ENCODE data around the gene BAG1.

Gene BAG1

GRCh38 chr9:33264473-33265177, at the start of gene BAG1, which contains the start of gene CHMP5:
TSS of gene BAG1 (minus strand) at chr9:33264708.
TSS of gene CHMP5 (plus strand) at chr9:33265049. CDS start at chr9:33265079, 30 bp downstream.
- DNase-seq = peak; percentile 91

- no peak for DNase-seq
Measured at GRCh38 chr9:33311953-33312352, 47.4 kb upstream of the BAG1 start.

GRCh38 chr9:33310748-33311147, 46.2 kb upstream of the BAG1 start:
- no peak for DNase-seq

GRCh38 chr9:33309903-33310302, 45.4 kb upstream of the BAG1 start:
- no peak for DNase-seq

GRCh38 chr9:33307067-33307466, 42.6 kb upstream of the BAG1 start:
- DNase-seq = no peak

GRCh38 chr9:33306037-33306436, 41.5 kb upstream of the BAG1 start:
- DNase-seq = no peak

- DNase-seq = no peak
Measured at GRCh38 chr9:33304362-33304761, 39.9 kb upstream of the BAG1 start.

GRCh38 chr9:33300546-33300945, 36.0 kb upstream of the BAG1 start:
- no peak for DNase-seq

- DNase-seq = no peak
Measured at GRCh38 chr9:33297432-33297831, 32.9 kb upstream of the BAG1 start.

- DNase-seq = no peak
Measured at GRCh38 chr9:33295571-33295970, 31.1 kb upstream of the BAG1 start.

- DNase-seq = no peak
Measured at GRCh38 chr9:33294670-33295432, 30.3 kb upstream of the BAG1 start.

GRCh38 chr9:33293782-33294181, 29.3 kb upstream of the BAG1 start:
- DNase-seq = no peak

GRCh38 chr9:33291901-33292300, 27.4 kb upstream of the BAG1 start:
- no peak for DNase-seq

- no peak for DNase-seq
Measured at GRCh38 chr9:33291031-33291397, 26.5 kb upstream of the BAG1 start.

GRCh38 chr9:33290247-33291030, 25.9 kb upstream of the BAG1 start, which contains the start of gene NFX1:
TSS of gene NFX1 (plus strand) at chr9:33290516. CDS start at chr9:33290573, 57 bp downstream.
- DNase-seq = peak; percentile 89

GRCh38 chr9:33289936-33290246, 25.4 kb upstream of the BAG1 start:
- no peak for DNase-seq

GRCh38 chr9:33289496-33289895, 25.0 kb upstream of the BAG1 start:
- no peak for DNase-seq

GRCh38 chr9:33288828-33289483, 24.4 kb upstream of the BAG1 start:
- no peak for DNase-seq

GRCh38 chr9:33288235-33288634, 23.7 kb upstream of the BAG1 start:
- DNase-seq = no peak

GRCh38 chr9:33287087-33287490, 22.6 kb upstream of the BAG1 start:
- no peak for DNase-seq

GRCh38 chr9:33285502-33285901, 21.0 kb upstream of the BAG1 start:
- DNase-seq = no peak

GRCh38 chr9:33277484-33277883, 13.0 kb upstream of the BAG1 start:
- DNase-seq = no peak

- no peak for DNase-seq
Measured at GRCh38 chr9:33273972-33274328, 9.4 kb upstream of the BAG1 start.
